Activated gamma-delta T cell treated with anti-CD3 and anti-CD28 coated beads, Interleukin-2, amount 50 U/mL, for 16 hours (primary cell): ENCODE measurements around the gene TOR1B.
"Not testable (repeated sequence)": the region's sequence is repeated elsewhere in the genome, so short reads cannot be mapped to it uniquely, and the experiment has no call there.

Experiments
- DNase-seq: peaks from one replicate; pipeline ENCODE4 v3.0.0-alpha.2; 2020; ENCODE audit warnings: low read depth

TOR1B gene

DNA sequence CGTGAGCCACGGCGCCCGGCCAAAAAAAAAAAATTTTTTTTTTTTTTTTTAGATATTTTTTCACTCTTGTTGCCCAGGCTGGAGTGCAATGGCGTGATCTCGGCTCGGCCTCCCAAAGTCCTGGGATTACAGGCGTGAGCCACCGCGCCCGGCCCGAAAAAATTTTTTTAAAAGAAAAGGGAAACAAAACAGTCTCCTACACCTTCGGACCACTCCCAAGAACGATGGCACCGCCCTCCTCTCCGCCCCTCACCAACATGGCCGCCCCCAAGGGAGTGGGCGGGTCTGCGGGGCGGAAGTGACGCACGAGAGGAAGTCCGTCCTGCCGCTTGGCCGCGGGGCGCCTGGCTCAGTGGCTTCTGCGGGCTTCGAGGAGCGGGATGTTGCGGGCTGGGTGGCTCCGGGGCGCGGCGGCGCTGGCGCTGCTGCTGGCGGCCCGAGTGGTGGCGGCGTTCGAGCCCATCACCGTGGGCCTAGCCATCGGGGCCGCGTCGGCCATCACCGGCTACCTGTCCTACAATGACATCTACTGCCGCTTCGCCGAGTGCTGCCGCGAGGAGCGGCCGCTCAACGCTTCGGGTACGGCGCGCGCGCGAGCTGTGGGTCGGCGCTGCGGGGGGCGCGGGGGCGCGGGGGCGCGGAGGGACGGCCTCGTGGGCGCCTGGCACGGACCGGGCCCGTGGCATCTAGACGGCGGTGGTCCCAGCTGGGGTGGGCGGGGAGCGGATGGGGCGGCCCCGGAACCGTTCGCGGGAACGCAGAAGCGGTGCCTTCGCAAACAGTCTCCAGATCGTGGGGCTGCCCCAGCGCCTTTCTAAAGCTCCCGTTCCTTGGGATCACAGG is at the start of gene TOR1B:
Gene TOR1B, plus strand, starts transcription at position 352 of the 843 bp plus-strand sequence. Its CDS starts 29 bp downstream, at position 381.
- DNase-seq: peak; percentile 93

- DNase-seq: no peak
These were observed 47.8 kb upstream of the TOR1B start for GRCh38 chr9:129755151-129755550.

GRCh38 chr9:129756191-129756590 is 46.8 kb upstream of the TOR1B start:
- no peak for DNase-seq

- DNase-seq: no peak
These were observed 45.9 kb upstream of the TOR1B start for GRCh38 chr9:129757045-129757444.

DNA sequence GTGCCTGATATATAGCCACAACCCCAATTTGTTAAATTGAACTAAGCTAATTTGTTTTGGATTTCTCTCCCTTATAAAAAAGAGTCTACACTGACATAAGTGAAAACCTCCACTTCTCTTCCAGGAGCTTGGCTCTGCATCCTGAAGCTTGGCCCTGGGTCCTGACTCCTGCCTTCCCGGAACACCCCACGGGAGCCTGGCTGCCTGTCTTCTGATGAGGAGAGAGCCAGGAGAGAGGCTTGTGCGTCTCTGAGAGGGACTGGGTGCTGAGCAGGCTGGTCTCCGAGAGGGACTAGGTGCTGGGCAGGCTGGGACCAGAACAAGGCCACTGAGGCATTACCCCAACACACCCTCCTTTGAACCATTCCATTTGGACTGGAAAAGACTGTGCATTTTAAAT is 43.7 kb upstream of the TOR1B start:
- no peak for DNase-seq

GRCh38 chr9:129759804-129760502 is 43.0 kb upstream of the TOR1B start:
- DNase-seq: no peak

GRCh38 chr9:129760784-129761183 is 42.2 kb upstream of the TOR1B start:
- DNase-seq: not testable (repeated sequence)

- no peak for DNase-seq
These were observed 41.6 kb upstream of the TOR1B start for GRCh38 chr9:129761293-129761900.

GRCh38 chr9:129761901-129762369 is 41.0 kb upstream of the TOR1B start:
- DNase-seq: no peak

DNA sequence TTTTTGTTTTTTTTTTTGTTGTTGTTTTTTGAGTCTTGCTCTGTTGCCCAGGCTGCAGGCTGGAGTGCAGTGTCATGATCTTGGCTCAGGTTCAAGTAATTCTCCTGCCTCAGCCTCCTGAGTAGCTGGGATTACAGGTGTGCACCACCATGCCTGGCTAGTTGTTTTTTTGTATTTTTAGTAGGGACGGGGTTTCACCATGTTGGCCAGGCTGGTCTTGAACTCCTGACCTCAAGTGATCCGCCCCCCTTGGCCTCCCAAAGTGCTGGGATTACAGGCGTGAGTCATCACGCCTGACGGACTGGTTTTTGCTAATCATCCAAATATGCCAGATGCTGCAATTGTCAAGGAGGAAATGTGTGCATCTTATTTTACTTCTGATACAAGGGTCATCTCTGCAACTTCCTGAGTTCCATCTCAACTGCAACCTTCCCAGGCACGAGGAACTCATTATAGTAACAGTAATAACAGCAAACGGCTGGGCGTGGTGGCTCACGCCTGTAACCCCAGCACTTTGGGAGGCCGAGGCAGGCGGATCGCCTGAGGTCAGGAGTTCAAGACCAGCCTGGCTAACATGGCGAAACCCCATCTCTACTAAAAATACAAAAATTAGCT is 40.5 kb upstream of the TOR1B start:
- DNase-seq: not testable (repeated sequence)

DNA sequence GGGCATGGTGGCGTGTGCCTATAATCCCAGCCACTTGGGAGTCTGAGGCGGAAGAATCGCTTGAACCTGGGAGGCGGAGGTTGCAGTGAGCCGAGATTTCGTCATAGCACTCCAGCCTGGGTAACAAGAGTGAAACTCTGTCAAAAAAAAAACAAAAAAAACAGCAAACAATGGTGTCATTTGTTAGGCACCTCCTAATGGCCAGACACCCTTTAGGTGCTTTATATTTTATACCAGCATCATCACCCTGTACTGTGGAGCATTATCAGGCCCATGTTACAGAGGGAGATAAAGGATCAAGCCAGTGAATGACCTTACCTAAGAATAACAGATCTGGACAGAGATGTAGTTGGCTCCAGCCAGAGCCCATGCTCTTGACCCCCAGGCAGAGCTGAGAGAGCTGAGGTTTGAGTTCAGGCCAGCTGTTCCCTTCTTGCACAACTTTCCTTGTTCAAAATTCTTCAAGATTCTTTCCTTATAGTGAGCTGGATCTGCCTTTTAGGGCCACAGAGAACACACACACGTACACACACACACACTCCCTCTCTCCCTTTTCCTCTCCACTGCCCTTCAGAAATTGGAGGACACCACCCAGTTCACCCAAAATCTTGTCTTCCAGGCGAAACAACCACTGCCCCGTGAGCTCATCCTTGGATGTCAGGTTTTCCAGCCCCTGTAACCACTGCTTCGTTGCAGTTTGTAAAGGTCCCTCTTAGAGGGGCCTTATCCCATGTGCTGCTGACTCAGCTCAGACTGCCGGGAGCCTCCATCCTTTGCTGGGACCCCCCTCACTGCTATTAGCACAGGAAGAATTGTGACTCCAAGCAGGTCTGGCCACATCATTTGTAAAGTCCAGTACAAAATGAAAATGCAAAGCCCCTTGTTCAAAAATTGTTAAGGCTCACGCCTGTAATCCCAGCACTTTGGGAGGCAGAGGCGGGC is 39.7 kb upstream of the TOR1B start:
- DNase-seq: no peak

GRCh38 chr9:129765764-129766317 is 37.1 kb upstream of the TOR1B start:
- no peak for DNase-seq

DNA sequence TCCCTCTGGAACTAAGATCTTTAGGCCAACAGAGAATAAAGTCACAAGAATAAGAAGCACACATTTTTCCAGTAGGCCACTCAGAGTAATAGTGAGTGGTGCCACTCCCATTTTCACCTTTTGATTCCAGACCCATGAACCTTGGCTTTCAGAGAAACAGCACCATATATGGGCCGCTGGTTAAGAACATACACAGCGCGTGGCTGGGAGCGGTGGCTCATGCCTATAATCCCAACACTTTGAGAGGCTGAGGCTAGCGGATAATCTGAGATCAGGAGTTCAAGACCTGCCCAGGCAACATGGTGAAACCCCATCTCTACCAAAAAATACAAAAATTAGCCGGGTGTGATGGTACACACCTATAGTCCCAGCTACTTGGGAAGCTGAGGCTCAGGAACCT is 34.5 kb upstream of the TOR1B start:
- DNase-seq: no peak

DNA sequence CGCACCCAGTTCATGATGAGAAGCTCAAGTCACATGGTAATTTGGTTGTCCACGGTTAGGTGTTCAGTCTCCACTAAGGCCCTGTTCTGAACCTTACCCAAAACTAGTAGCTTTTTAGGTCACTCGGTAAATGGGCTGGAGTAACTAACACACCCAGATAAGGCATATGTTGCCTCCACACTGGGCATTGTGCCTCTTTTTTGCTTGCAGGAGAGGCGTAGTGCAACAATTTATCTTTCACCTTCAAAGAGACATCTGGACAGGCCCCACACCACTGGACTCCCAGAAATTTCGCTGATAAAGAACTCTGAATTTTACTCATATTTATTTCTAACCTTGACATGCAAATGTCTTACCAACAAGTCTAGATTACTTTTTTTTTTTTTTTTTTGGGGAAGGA is 33.3 kb upstream of the TOR1B start:
- no peak for DNase-seq

DNA sequence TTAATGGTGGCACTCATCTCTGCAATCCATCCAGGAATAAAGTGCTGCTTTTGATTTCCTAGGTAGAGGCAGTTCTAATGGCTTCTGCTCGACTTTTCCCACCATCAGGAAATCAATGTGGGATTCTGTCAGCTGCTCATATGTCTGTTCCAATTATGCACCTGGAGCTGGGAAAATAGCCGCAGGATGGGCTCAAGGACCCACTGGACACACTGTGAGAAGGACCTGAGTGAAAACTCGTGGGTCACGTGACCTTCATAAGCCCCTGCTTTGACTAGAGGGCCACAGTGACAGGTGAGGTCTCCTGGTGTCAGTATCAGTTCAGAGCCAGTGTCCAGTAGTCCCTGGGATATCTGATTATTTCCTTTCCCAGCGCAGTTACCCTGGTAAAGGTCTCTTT is 32.2 kb upstream of the TOR1B start:
- DNase-seq: no peak

GRCh38 chr9:129773262-129774048 is 29.5 kb upstream of the TOR1B start:
- no peak for DNase-seq

- no peak for DNase-seq
These were observed 28.1 kb upstream of the TOR1B start for GRCh38 chr9:129774791-129775447.

GRCh38 chr9:129775448-129775798 is 27.6 kb upstream of the TOR1B start:
- DNase-seq: no peak

DNA sequence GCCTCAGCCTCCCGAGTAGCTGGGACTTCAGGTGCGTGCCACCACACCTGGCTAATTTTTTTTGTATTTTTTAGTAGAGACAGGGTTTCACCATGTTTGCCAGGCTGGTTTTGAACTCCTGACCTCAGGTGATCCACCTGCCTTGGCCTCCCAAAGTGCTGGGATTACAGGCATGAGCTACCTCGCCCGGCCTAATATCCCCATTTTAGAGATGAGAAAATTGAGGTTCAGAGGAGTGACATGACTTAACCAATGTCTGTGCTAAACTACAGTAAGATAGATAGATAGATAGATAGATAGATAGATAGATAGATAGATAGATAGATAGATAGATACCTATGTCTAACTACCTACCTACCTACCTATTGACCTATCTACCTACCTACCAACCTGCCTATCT is 26.9 kb upstream of the TOR1B start:
- not testable (repeated sequence) for DNase-seq

- no peak for DNase-seq
These were observed 26.4 kb upstream of the TOR1B start for GRCh38 chr9:129776566-129776937.
